NT2/D1 (cell line): ENCODE data around the gene PKMYT1.

Source experiments
- YY1 ChIP-seq: IDR thresholded peaks from 2 replicates; pipeline ENCODE4 v1.6.1; 2011; ENCODE audit not compliant: insufficient read length, insufficient read depth
- ZNF274 ChIP-seq: IDR thresholded peaks from 2 replicates; pipeline ENCODE4 v1.6.1; 2011; ENCODE audit warnings: mild to moderate bottlenecking, low read depth, low read length

- no peak for TF ChIP-seq ZNF274
- TF ChIP-seq YY1 = no peak
Observed at GRCh38 chr16:3021449-3022207, 41.4 kb upstream of the PKMYT1 start.
